ENCODE results near the gene PPP2R2D.
A peak's percentile ranks its signal among the peaks of the same experiment; 100 is the strongest.

PPP2R2D gene

GRCh38 chr10:131980761-131981428 is 80.1 kb downstream of the PPP2R2D start:
- ATAC-seq: peak; percentile 16
- TF ChIP-seq TCF4 (CRISPR knock-in tag; IDR thresholded peaks at IDR 0.05; ENCODE audit: borderline replicate concordance) (no peak), ZFP30 (CRISPR knock-in tag; IDR thresholded peaks at IDR 0.05) (no peak), OSR1 (CRISPR knock-in tag; IDR thresholded peaks at IDR 0.05) (no peak), GLIS3 (CRISPR knock-in tag; IDR thresholded peaks at IDR 0.05) (no peak), ARNTL (CRISPR knock-in tag; IDR thresholded peaks at IDR 0.05; ENCODE audit: borderline replicate concordance, low read depth) (no peak), PPARA (CRISPR knock-in tag; IDR thresholded peaks at IDR 0.05; ENCODE audit: borderline replicate concordance) (no peak), CSDC2 (CRISPR knock-in tag; IDR thresholded peaks at IDR 0.05) (no peak), BACH2 (CRISPR knock-in tag; IDR thresholded peaks at IDR 0.05; ENCODE audit: borderline replicate concordance) (no peak), SNAI2 (CRISPR knock-in tag; IDR thresholded peaks at IDR 0.05) (no peak), ZNF8 (CRISPR knock-in tag; IDR thresholded peaks at IDR 0.05) (no peak), ZNF565 (CRISPR knock-in tag; conservative IDR thresholded peaks at IDR 0.05; ENCODE audit: low read depth) (no peak), ESRRG (CRISPR knock-in tag; IDR thresholded peaks at IDR 0.05) (no peak), ZC3H10 (CRISPR knock-in tag; IDR thresholded peaks at IDR 0.05) (no peak), ZFP3 (CRISPR knock-in tag; IDR thresholded peaks at IDR 0.05) (no peak), TOX (CRISPR knock-in tag; IDR thresholded peaks at IDR 0.05; ENCODE audit: borderline replicate concordance) (no peak), ZNF70 (CRISPR knock-in tag; IDR thresholded peaks at IDR 0.05) (no peak), TSHZ2 (CRISPR knock-in tag; IDR thresholded peaks at IDR 0.05) (no peak), RARB (CRISPR knock-in tag; IDR thresholded peaks at IDR 0.05) (no peak), CREB5 (CRISPR knock-in tag; IDR thresholded peaks at IDR 0.05; ENCODE audit: low read depth) (no peak)
- TF ChIP-seq, protein P1, sequence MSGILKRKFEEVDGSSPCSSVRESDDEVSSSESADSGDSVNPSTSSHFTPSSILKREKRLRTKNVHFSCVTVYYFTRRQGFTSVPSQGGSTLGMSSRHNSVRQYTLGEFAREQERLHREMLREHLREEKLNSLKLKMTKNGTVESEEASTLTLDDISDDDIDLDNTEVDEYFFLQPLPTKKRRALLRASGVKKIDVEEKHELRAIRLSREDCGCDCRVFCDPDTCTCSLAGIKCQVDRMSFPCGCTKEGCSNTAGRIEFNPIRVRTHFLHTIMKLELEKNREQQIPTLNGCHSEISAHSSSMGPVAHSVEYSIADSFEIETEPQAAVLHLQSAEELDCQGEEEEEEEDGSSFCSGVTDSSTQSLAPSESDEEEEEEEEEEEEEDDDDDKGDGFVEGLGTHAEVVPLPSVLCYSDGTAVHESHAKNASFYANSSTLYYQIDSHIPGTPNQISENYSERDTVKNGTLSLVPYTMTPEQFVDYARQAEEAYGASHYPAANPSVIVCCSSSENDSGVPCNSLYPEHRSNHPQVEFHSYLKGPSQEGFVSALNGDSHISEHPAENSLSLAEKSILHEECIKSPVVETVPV (CRISPR knock-in tag; IDR thresholded peaks at IDR 0.05): no peak

DNA sequence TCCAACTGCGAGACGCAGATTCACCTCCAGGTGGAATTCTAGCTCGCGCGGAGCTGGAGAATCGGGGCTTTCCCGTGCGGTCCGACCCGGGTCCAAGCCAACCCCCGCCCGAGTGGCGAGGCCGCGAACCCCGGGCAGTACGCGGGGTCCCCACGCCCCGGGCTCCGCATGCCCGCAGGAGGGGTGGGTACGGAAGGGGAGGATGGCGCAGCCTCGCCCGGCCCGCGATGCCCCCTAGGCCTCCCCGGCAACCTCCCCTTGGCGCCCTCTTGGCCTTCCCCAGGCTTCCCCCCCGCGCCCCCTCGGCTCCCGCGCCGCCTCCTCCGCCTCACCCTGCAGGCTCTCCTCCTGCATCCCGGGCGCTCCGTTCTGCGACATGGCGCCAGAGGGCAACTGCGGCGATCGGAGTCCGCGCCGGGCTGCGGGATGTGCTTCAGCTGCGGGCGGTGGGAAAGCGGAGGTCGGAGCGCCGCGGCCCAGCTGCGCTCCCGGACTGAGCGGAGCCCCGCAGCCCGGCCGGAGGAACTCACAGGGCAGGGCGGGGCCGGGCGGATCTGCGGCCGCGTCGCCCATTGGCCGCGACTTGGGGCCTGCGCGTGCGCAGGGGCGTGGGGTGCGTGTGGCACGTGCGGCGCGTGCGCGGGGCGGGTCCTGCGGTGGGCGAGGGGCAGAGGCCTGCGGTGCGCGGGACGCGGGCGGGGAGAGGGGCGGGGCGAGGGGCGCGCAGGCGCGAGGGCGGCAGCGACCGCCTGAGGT is 80.8 kb downstream of the PPP2R2D start, which contains the start of gene BNIP3:
Gene BNIP3 (minus strand): TSS at position 495 of the 756 bp plus-strand sequence. CDS start 117 bp downstream, at position 378.
- peak; percentile 96 for ATAC-seq
- TF ChIP-seq PATZ1 (CRISPR knock-in tag; IDR thresholded peaks at IDR 0.05; ENCODE audit: borderline replicate concordance) (0 out of 2 replicates have a peak, but pooled peaks have one; percentile 12), CREB5 (CRISPR knock-in tag; IDR thresholded peaks at IDR 0.05; ENCODE audit: low read depth) (no peak), ARNTL (CRISPR knock-in tag; IDR thresholded peaks at IDR 0.05; ENCODE audit: borderline replicate concordance, low read depth) (0 out of 2 replicates have a peak, but pooled peaks have one; percentile 42)

Data from SK-N-SH treated with all-trans-retinoic acid at 6 μM for 48 hours (cell line).